Brain microvascular endothelial cell (primary cell): ENCODE data around the gene HIF3A.

Source experiments
- DNase-seq: peaks from one replicate; pipeline ENCODE4 v3.0.0-alpha.2; 2020
- H3K27ac ChIP-seq: fragments of 250-450 bp; sonication (Bioruptor Pico); 2 replicates; pipeline ENCODE4 v1.5.1; 2020; ENCODE audit warnings: mild to moderate bottlenecking, moderate library complexity
- H3K27me3 ChIP-seq: fragments of 250-450 bp; sonication (Bioruptor Pico); replicated peaks from 2 replicates; pipeline ENCODE4 v1.5.1; 2020; ENCODE audit warnings: mild to moderate bottlenecking
- H3K36me3 ChIP-seq: fragments of 250-450 bp; sonication (Bioruptor Pico); replicated peaks from 2 replicates; pipeline ENCODE4 v1.5.1; 2020; ENCODE audit warnings: mild to moderate bottlenecking
- H3K4me3 ChIP-seq: 2 replicates; pipeline ENCODE4 v1.5.1; 2011; ENCODE audit warnings: low read depth, mild to moderate bottlenecking, control low read depth, low read length, moderate library complexity
- in situ Hi-C: cut with HindIII; loops from 2 replicates; pipeline ENCODE4 v1.10.0; 2017; ENCODE audit warnings: low sequenced_read_pairs, low pct_ligation_motif_present
- TF ChIP-seq, protein P1 (sequence below): IDR thresholded peaks from 2 replicates; pipeline ENCODE4 v1.5.1; 2011; ENCODE audit warnings: low read depth, mild to moderate bottlenecking, moderate library complexity, low read length, control low read depth, inconsistent platforms; ENCODE audit errors: missing control alignments

HIF3A gene

DNA sequence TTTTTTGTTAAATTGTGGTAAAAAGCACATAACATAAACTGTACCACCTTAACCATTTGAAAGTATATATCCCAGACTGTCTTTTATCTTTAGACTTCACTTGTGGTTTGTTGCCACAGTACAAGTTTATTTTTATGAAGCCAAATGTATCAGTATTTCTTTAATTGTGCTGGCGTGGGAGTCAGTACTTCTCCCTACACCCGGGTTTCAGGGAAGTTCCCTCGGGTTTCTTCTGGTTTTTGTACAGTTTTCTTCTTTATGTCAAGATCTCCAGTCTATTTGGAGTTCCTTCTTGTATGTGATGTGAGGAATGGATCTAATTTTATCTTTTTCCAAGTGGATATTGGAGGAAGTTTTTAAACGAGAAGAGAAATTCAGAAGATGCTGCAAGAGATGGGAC lies 96.0 kb downstream of the HIF3A start:
- DNase-seq = no peak
- no peak overlapping the region for H3K27ac ChIP-seq
- in situ Hi-C loops = no loop called here
- H3K36me3 ChIP-seq = peaks cover 41% of the 10 kb centered on the region
- H3K27me3 ChIP-seq = no peaks in the 10 kb centered on the region
- H3K4me3 ChIP-seq = no peak overlapping the region
- TF ChIP-seq, protein P1, sequence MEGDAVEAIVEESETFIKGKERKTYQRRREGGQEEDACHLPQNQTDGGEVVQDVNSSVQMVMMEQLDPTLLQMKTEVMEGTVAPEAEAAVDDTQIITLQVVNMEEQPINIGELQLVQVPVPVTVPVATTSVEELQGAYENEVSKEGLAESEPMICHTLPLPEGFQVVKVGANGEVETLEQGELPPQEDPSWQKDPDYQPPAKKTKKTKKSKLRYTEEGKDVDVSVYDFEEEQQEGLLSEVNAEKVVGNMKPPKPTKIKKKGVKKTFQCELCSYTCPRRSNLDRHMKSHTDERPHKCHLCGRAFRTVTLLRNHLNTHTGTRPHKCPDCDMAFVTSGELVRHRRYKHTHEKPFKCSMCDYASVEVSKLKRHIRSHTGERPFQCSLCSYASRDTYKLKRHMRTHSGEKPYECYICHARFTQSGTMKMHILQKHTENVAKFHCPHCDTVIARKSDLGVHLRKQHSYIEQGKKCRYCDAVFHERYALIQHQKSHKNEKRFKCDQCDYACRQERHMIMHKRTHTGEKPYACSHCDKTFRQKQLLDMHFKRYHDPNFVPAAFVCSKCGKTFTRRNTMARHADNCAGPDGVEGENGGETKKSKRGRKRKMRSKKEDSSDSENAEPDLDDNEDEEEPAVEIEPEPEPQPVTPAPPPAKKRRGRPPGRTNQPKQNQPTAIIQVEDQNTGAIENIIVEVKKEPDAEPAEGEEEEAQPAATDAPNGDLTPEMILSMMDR = no peak
